ENCODE results near the gene UBE2E2.

Gene UBE2E2

DNA sequence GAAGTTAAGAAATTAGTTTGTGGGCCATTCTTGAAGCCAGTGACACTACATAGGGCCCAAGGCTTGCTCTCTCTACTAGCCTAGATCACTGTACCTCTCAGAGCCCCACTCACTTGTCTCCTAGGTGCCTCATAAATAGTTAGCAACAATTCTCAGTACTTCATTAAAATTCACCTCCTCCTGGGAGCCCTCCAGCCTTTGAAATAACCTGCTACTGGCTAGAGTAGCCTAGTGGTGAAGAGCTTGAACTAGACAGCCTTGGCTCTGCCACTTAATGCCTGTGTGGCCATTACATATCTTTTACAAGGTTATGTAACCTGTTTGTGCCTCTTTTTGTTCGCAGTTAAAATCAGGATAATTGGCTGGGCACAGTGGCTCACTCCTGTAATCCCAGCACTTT lies 89.3 kb downstream of the UBE2E2 start:
- Histone ChIP-seq H3K27ac (ENCODE audit: low read length) (no peak overlapping the region), H3K4me1 (ENCODE audit: insufficient read depth, low read length) (peaks cover 11% of the 10 kb centered on the region), H3K27me3 (ENCODE audit: insufficient read depth, low read length) (no peaks in the 10 kb centered on the region)

DNA sequence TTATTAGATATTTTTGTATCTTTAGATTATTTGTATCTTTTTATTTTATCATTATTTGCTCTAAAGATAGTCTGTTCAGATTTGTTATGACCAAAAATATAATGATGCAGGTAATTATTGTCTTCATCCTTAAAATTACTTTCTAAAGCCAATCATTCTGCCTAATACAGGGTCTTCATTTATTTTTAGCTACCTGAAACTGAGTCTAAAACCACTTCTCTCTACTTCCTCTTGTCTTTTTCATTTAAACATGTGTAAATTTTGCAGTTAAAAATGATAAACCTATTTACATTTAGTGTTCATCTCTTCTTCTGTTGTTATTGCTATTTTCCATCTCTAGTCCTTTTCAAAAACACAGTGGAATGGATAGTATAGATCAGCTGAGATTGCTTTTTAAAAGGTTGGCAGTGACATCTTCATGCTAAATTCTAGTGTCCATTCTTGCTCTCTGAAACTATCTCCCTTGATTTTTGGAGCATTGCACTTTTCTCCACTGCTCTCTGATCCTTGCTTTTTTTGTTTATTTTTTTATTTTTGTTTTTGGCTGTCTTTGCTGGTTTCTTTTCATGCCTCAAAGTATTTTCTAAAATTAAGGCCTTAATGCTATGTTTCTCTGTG lies 91.8 kb downstream of the UBE2E2 start:
- H3K27me3 ChIP-seq (ENCODE audit: insufficient read depth, low read length): no peaks in the 10 kb centered on the region
- no peaks in the 10 kb centered on the region for H3K4me1 ChIP-seq (ENCODE audit: insufficient read depth, low read length)
- H3K36me3 ChIP-seq (ENCODE audit: insufficient read depth, low read depth, low read length): no peaks in the 10 kb centered on the region
- H3K27ac ChIP-seq (ENCODE audit: low read length): no peak overlapping the region
- no peak overlapping the region for H3K9ac ChIP-seq (ENCODE audit: low read depth, low read length)
- H3K9me3 ChIP-seq (ENCODE audit: insufficient read depth, low read depth, low read length): no peaks in the 10 kb centered on the region
- H3K4me3 ChIP-seq (ENCODE audit: low read length): no peak overlapping the region

More for the DNA sequence above, 89.3 kb downstream of the UBE2E2 start:
- no peak overlapping the region for H3K4me3 ChIP-seq (ENCODE audit: low read length)
- no peaks in the 10 kb centered on the region for H3K9me3 ChIP-seq (ENCODE audit: insufficient read depth, low read depth, low read length)
- H3K9ac ChIP-seq (ENCODE audit: low read depth, low read length): no peak overlapping the region
- no peaks in the 10 kb centered on the region for H3K36me3 ChIP-seq (ENCODE audit: insufficient read depth, low read depth, low read length)

DNA sequence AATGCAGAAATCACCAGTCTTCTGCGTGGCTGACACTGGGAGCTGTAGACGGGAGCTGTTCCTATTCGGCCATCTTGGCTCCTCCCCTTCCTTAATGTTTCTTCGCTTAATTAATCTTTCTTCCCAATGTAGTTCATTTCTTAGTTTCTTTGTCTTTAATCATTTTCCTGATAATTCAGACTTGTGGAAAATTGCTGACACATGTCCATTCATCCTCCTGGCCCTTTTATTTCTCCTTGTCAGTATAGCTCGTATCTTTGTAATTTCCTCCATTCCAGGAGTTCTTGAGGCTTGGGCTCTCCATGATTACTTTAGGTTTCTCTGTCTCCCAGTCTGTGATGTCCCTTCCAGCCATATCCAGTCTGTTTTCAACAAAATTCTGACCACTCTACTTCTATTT lies 98.7 kb downstream of the UBE2E2 start:
- Histone ChIP-seq H3K4me1 (ENCODE audit: insufficient read depth, low read length) (no peaks in the 10 kb centered on the region), H3K27me3 (ENCODE audit: insufficient read depth, low read length) (no peaks in the 10 kb centered on the region), H3K36me3 (ENCODE audit: insufficient read depth, low read depth, low read length) (no peaks in the 10 kb centered on the region), H3K9ac (ENCODE audit: low read depth, low read length) (no peak overlapping the region), H3K27ac (ENCODE audit: low read length) (no peak overlapping the region), H3K4me3 (ENCODE audit: low read length) (no peak overlapping the region), H3K9me3 (ENCODE audit: insufficient read depth, low read depth, low read length) (no peaks in the 10 kb centered on the region)

DNA sequence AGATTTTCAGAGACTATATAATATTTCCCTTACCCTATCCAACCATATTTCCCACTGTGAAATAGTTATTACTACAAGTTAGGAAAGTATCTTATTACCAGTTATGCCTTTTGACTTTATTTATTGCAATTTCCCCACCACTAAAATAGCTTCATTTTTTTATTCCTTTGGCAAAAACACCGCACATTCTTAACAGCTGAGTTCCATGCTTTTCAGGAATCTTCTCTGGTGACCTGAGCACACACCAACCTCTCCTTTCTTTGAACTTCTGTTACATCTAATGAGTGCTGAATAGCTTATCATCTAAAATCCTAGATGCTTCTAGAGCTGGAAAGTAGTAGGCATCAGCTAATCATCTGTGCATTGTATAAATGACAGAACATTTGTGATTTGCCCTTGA lies 99.1 kb downstream of the UBE2E2 start:
- H3K36me3 ChIP-seq (ENCODE audit: insufficient read depth, low read depth, low read length): no peaks in the 10 kb centered on the region
- H3K9me3 ChIP-seq (ENCODE audit: insufficient read depth, low read depth, low read length): no peaks in the 10 kb centered on the region
- H3K4me3 ChIP-seq (ENCODE audit: low read length): no peak overlapping the region
- no peak overlapping the region for H3K27ac ChIP-seq (ENCODE audit: low read length)
- H3K4me1 ChIP-seq (ENCODE audit: insufficient read depth, low read length): no peaks in the 10 kb centered on the region
- H3K27me3 ChIP-seq (ENCODE audit: insufficient read depth, low read length): no peaks in the 10 kb centered on the region
- H3K9ac ChIP-seq (ENCODE audit: low read depth, low read length): no peak overlapping the region

DNA sequence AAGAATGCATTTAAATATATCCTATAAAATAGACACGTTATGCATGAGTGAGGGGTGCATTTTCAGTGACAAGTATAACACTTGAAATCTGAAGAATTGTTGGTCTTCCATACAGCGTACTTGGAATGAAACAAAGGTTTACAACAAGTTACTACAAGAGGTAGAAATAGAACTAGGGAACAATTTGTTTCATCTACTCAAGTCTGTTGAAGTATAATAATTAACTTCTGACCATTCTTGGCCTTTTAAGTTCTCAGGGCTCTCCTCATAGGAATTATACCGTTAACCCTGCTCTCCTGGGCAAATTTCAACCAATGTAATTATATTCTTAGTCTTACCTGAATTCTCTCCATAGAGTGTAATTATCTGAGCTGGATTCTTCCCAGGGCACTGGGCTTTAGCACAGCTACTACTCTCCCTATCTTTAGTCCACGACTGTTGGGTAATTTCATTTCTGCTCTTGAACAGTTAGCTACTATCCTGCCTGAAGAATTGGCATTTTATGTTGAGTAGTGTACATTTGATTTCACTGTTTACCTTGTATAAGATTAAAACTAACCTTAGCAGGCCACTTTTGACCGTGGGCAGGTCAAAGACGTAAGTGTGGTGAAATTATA lies 100.6 kb downstream of the UBE2E2 start:
- H3K27ac ChIP-seq (ENCODE audit: low read length): no peak overlapping the region
- H3K4me3 ChIP-seq (ENCODE audit: low read length): no peak overlapping the region
- H3K36me3 ChIP-seq (ENCODE audit: insufficient read depth, low read depth, low read length): no peaks in the 10 kb centered on the region
- H3K4me1 ChIP-seq (ENCODE audit: insufficient read depth, low read length): no peaks in the 10 kb centered on the region
- H3K27me3 ChIP-seq (ENCODE audit: insufficient read depth, low read length): no peaks in the 10 kb centered on the region
- no peak overlapping the region for H3K9ac ChIP-seq (ENCODE audit: low read depth, low read length)
- H3K9me3 ChIP-seq (ENCODE audit: insufficient read depth, low read depth, low read length): no peaks in the 10 kb centered on the region

DNA sequence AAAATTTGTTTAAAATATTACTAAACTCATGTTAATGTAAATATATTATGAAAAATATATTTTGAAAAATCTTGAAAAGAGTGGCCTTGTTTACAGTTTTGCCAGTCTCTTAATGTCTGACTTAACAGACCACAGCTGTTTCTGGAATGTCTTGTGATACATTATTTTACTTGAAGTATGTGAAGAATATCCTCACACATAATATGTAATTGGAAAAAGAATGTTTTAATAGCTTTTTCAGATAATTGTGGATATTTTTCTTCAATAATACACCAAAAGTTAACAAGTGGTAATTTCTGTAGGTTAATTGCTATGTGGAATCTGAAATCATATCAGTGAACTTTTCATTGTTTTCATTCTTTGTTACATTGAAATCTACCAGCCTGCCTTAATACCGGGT lies 101.3 kb downstream of the UBE2E2 start:
- Histone ChIP-seq H3K9ac (ENCODE audit: low read depth, low read length) (no peak overlapping the region), H3K4me1 (ENCODE audit: insufficient read depth, low read length) (no peaks in the 10 kb centered on the region), H3K4me3 (ENCODE audit: low read length) (no peak overlapping the region), H3K36me3 (ENCODE audit: insufficient read depth, low read depth, low read length) (no peaks in the 10 kb centered on the region), H3K27ac (ENCODE audit: low read length) (no peak overlapping the region), H3K27me3 (ENCODE audit: insufficient read depth, low read length) (no peaks in the 10 kb centered on the region), H3K9me3 (ENCODE audit: insufficient read depth, low read depth, low read length) (no peaks in the 10 kb centered on the region)

DNA sequence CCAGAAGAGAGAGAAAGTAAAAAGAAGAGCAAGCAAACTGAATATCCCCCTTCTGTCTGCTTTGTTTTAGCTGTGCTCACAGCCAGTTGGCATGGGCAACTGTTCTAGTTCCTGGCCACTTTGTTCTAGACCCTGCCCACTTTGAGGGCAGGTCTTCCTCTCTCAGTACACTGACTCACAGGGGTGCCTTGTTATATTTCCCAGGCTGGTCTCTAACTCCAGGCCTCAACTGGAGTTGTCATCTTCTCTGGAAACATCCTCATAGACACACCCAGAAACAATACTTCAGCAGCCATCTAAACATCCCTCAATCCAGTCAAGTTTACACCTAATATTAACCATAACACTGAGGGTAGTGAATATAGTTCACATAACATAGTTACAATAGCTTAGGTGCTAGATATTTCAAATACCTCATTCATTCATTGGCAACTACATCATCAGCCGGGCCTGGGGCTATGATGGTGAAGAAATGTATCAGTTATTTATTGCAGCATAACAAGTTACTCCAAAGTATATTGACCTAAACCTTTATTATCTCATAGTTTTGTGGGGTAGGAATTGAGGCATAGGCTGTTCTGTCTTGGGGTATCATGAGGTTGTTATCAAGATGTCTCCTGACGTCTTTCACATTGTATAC lies 106.0 kb downstream of the UBE2E2 start:
- Histone ChIP-seq H3K27me3 (ENCODE audit: insufficient read depth, low read length) (no peaks in the 10 kb centered on the region), H3K4me1 (ENCODE audit: insufficient read depth, low read length) (no peaks in the 10 kb centered on the region), H3K4me3 (ENCODE audit: low read length) (no peak overlapping the region), H3K27ac (ENCODE audit: low read length) (no peak overlapping the region), H3K36me3 (ENCODE audit: insufficient read depth, low read depth, low read length) (no peaks in the 10 kb centered on the region), H3K9ac (ENCODE audit: low read depth, low read length) (no peak overlapping the region), H3K9me3 (ENCODE audit: insufficient read depth, low read depth, low read length) (no peaks in the 10 kb centered on the region)

DNA sequence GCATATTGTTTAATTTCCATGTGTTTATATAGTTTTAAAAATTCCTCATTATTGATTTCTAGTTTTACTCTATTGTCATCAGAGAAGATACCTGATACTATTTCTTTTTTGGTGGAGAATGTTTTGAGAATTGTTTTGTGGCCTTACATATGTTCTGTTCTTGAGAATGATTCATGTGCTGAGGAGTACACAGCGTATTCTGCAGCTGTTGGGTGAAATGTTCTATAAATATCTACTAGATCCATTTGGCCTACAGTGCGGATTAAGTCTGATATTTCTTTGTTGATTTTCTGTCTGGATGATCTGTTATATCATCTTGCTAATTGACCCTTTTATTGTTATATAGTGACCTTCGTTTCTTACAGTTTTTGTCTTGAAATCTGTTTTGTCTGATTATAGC lies 109.7 kb downstream of the UBE2E2 start:
- H3K36me3 ChIP-seq (ENCODE audit: insufficient read depth, low read depth, low read length): no peaks in the 10 kb centered on the region
- no peak overlapping the region for H3K27ac ChIP-seq (ENCODE audit: low read length)
- H3K4me1 ChIP-seq (ENCODE audit: insufficient read depth, low read length): no peaks in the 10 kb centered on the region
- no peak overlapping the region for H3K9ac ChIP-seq (ENCODE audit: low read depth, low read length)
- no peaks in the 10 kb centered on the region for H3K27me3 ChIP-seq (ENCODE audit: insufficient read depth, low read length)
- H3K9me3 ChIP-seq (ENCODE audit: insufficient read depth, low read depth, low read length): peaks cover 13% of the 10 kb centered on the region; the same call in 1 of the 2 replicates
- H3K4me3 ChIP-seq (ENCODE audit: low read length): no peak overlapping the region

DNA sequence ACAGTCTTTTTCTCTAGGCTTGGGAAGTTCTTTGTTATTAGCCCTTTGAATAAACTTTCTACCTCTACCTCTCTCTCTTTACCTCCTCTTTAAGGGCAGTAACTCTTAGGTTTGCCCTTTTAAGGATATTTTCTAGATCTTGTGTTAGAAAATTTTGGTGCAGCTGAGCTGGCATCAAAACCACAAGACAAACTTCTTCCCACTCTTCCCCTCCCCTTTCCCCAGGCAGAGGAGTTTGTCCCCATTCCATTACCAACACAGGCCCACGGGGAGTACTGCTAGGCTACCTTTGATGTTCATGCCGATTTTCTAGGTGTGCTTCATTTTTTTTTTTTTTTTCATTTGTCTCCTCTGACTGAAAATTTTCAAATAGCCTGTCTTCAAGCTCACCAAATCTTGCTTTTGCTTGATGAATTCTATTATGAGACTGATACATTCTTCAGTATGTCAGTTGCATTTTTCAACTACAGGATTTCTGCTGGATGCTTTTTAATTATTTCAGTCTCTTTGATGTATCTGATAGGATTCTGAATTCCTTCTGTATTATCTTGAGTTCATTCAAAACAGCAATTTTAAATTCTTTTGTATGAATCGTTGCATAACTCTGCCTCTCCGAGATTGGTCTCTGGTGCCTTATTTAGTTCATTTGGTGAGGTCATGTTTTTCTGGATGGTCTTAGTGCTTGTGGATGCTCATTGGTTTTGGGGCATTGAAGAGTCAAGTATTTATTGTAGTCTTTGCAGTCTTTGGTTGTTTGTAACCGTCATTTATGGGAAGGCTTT lies 112.0 kb downstream of the UBE2E2 start:
- peaks cover 13% of the 10 kb centered on the region; the same call in 1 of the 2 replicates for H3K9me3 ChIP-seq (ENCODE audit: insufficient read depth, low read depth, low read length)
- no peak overlapping the region for H3K4me3 ChIP-seq (ENCODE audit: low read length)
- H3K36me3 ChIP-seq (ENCODE audit: insufficient read depth, low read depth, low read length): no peaks in the 10 kb centered on the region
- no peak overlapping the region for H3K27ac ChIP-seq (ENCODE audit: low read length)
- no peaks in the 10 kb centered on the region for H3K4me1 ChIP-seq (ENCODE audit: insufficient read depth, low read length)
- H3K9ac ChIP-seq (ENCODE audit: low read depth, low read length): no peak overlapping the region
- H3K27me3 ChIP-seq (ENCODE audit: insufficient read depth, low read length): no peaks in the 10 kb centered on the region

DNA sequence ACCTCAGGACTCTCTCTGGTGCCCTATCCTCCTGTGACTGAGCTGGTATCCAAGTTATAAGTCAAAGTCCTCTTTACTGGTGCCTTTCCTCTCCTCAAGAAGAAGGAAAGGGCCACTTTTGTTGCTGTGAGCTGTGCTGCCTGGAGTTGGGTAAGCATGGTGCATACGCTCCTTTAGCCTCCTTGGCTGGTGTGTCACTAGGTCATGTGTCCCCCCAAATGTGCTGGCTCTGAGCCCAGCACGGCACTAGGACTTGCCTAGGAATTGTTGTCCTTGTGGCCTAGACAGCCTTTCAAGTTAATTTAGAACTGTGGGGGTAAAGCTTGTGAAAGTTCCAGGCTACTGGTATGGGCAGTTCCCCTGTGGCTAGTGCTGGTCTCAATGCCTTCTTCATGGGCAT lies 113.8 kb downstream of the UBE2E2 start:
- Histone ChIP-seq H3K4me1 (ENCODE audit: insufficient read depth, low read length) (no peaks in the 10 kb centered on the region), H3K9me3 (ENCODE audit: insufficient read depth, low read depth, low read length) (peaks cover 13% of the 10 kb centered on the region; the same call in 1 of the 2 replicates), H3K27ac (ENCODE audit: low read length) (no peak overlapping the region), H3K9ac (ENCODE audit: low read depth, low read length) (no peak overlapping the region), H3K4me3 (ENCODE audit: low read length) (no peak overlapping the region), H3K36me3 (ENCODE audit: insufficient read depth, low read depth, low read length) (no peaks in the 10 kb centered on the region), H3K27me3 (ENCODE audit: insufficient read depth, low read length) (no peaks in the 10 kb centered on the region)

DNA sequence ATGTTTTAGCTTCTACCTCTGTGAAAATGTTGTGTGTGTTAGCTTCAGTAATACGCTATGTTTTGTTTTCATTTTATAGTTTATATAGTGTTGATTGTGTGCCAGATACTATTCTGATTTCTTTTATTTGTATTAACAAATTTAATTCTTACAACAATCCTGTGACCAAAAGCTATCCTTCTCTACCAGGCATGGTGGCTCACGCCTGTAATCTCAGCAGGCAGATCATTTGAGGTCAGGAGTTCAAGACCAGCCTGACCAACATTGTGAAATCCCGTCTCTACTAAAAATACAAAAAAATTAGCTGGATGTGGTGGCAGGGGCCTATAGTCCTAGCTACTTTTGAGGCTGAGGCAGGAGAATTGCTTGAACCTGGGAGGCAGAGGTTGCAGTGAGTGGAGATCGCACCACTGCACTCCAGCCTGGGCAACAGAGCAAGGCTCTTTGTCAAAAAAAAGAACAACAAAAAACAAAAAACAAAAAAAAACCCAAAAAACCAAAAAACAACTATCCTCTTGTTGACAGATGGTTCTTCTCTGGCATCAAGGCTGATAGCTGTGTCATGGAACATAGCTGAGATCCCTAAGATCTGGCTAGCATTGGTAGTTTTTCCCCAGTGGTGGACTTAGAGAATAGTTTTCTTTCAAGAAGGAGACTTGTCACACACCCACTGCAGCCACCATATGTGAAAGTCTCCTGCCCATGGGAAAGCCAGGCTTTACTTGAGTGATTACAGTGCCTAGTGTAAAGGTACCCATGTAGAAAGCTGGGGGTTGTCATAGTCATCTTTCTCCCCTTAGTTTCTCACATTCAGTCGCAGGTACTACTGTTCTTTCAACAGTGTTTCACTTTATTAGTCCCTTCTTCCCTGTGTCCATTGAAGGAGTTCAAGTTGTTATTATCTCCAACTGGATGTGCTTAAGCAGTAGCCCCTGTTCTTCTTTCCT lies 116.5 kb downstream of the UBE2E2 start:
- Histone ChIP-seq H3K9me3 (ENCODE audit: insufficient read depth, low read depth, low read length) (peaks cover 13% of the 10 kb centered on the region; the same call in 1 of the 2 replicates), H3K27ac (ENCODE audit: low read length) (no peak overlapping the region), H3K4me1 (ENCODE audit: insufficient read depth, low read length) (peaks cover 3% of the 10 kb centered on the region; the same call in 1 of the 2 replicates), H3K9ac (ENCODE audit: low read depth, low read length) (no peak overlapping the region), H3K36me3 (ENCODE audit: insufficient read depth, low read depth, low read length) (no peaks in the 10 kb centered on the region), H3K27me3 (ENCODE audit: insufficient read depth, low read length) (no peaks in the 10 kb centered on the region), H3K4me3 (ENCODE audit: low read length) (no peak overlapping the region)

All from iPS-20b (cell line).